HG02840 (cell line): ENCODE results near the gene PREB.
"Not testable (repeated sequence)": the region's sequence is repeated elsewhere in the genome, so short reads cannot be mapped to it uniquely, and the experiment has no call there.

ENCODE experiments used
- ATAC-seq: cut with Tn5 transposase; IDR thresholded peaks from one replicate; pipeline ENCODE4 v1.9.1; 2021; ENCODE audit warnings: mild to moderate bottlenecking, moderate library complexity, moderate number of reproducible peaks; ENCODE audit not compliant: unreplicated experiment, low FRiP score

Gene PREB

GRCh38 chr2:27133905-27134780 lies at the start of gene PREB:
Gene PREB (minus strand): TSS chr2:27134636. CDS start chr2:27134421, 215 bp downstream.
- peak; percentile 86 for ATAC-seq

- ATAC-seq = no peak
Measured at GRCh38 chr2:27184115-27184514, 49.7 kb upstream of the PREB start.

GRCh38 chr2:27182346-27182745 lies 47.9 kb upstream of the PREB start:
- no peak for ATAC-seq

- no peak for ATAC-seq
Measured at GRCh38 chr2:27179344-27180000, 45.0 kb upstream of the PREB start.

GRCh38 chr2:27178469-27178868 lies 44.0 kb upstream of the PREB start:
- ATAC-seq = no peak

GRCh38 chr2:27177441-27178351 lies 43.3 kb upstream of the PREB start:
- no peak for ATAC-seq

- ATAC-seq = not testable (repeated sequence)
Measured at GRCh38 chr2:27175781-27176180, 41.3 kb upstream of the PREB start.

- ATAC-seq = no peak
Measured at GRCh38 chr2:27175330-27175729, 40.9 kb upstream of the PREB start.

GRCh38 chr2:27174638-27175037 lies 40.2 kb upstream of the PREB start:
- ATAC-seq = no peak

GRCh38 chr2:27171351-27171848 lies 37.0 kb upstream of the PREB start:
- ATAC-seq = no peak

GRCh38 chr2:27170581-27171337 lies 36.3 kb upstream of the PREB start:
- ATAC-seq = no peak

- no peak for ATAC-seq
Measured at GRCh38 chr2:27164960-27165763, 30.7 kb upstream of the PREB start.

GRCh38 chr2:27162151-27163121 lies 28.0 kb upstream of the PREB start:
- ATAC-seq = no peak

- no peak for ATAC-seq
Measured at GRCh38 chr2:27160191-27160590, 25.8 kb upstream of the PREB start.

- ATAC-seq = no peak
Measured at GRCh38 chr2:27159271-27159670, 24.8 kb upstream of the PREB start.

- no peak for ATAC-seq
Measured at GRCh38 chr2:27158468-27158867, 24.0 kb upstream of the PREB start.

GRCh38 chr2:27155069-27155520 lies 20.7 kb upstream of the PREB start:
- ATAC-seq = no peak

- no peak for ATAC-seq
Measured at GRCh38 chr2:27154488-27154887, 20.1 kb upstream of the PREB start.
